Activated T-cell treated with anti-CD3 and anti-CD28 coated beads, Interleukin-2, amount 50 U/mL, for 4 hours (primary cell): ENCODE data around the gene SPCS3. TPM values are rescaled to one million over a fixed set of nuclear protein-coding genes. Genes with fewer than 3 reads are reported as not detected.
"Not testable (repeated sequence)": the region's sequence is repeated elsewhere in the genome, so short reads cannot be mapped to it uniquely, and the experiment has no call there.

ENCODE experiments used
- ATAC-seq, 2 donors: fragments of 200-7000 bp; cut with Tn5 transposase; one replicate each; pipeline ENCODE4 v1.10.0; 2021
- DNase-seq: peaks from one replicate; pipeline ENCODE4 v3.0.0-alpha.2; 2020
- H3K27me3 Mint-ChIP-seq: one replicate; pipeline ENCODE4 v1.8.0; 2021; ENCODE audit warnings: low read depth, mixed read lengths
- H3K36me3 Mint-ChIP-seq: one replicate; pipeline ENCODE4 v1.8.0; 2022; ENCODE audit warnings: mixed read lengths; ENCODE audit not compliant: insufficient read depth
- H3K4me1 Mint-ChIP-seq: one replicate; pipeline ENCODE4 v1.8.0; 2021; ENCODE audit warnings: low read depth, mixed read lengths
- H3K4me3 Mint-ChIP-seq: one replicate; pipeline ENCODE4 v1.8.0; 2021; ENCODE audit warnings: mild to moderate bottlenecking, moderate library complexity, mixed read lengths
- H3K9me3 Mint-ChIP-seq: one replicate; pipeline ENCODE4 v1.8.0; 2021; ENCODE audit warnings: mixed read lengths
- total RNA-seq, 3 donors: library from RNA; stranded (reverse); gene quantifications; one replicate each; pipeline ENCODE4 v1.2.1, GENCODE V29; 2021

SPCS3 gene
- total RNA-seq, 3 donors from 2014 or later = 227 to 236 (median 231) TPM

DNA sequence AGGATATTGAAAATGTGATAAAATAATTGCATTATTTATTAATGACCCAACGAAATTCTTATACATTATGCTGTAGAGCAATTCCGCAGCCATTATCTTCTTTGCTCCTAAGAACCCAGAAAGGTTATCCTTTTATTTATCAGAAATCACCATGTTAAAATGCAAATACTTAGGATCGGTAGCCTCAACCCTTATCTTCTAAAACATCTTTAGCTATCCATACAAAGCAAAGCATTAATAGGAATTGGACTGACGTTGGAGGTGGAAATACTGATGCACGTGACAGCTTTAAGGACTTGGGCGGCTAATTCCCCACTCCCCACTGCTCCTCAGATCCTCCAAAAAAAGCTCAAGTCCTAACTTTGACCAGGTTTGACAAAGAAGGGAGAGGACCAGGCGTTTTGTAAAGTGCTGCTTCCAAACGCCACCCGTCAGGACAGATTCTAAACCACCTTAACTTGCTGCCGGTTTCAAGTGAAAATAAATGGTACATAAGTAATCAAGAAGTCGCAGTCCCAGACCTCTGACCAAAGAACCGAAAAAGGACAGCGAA lies 539 bp upstream of the SPCS3 start:
- no peaks in the 10 kb centered on the region for H3K27me3 Mint-ChIP-seq

DNA sequence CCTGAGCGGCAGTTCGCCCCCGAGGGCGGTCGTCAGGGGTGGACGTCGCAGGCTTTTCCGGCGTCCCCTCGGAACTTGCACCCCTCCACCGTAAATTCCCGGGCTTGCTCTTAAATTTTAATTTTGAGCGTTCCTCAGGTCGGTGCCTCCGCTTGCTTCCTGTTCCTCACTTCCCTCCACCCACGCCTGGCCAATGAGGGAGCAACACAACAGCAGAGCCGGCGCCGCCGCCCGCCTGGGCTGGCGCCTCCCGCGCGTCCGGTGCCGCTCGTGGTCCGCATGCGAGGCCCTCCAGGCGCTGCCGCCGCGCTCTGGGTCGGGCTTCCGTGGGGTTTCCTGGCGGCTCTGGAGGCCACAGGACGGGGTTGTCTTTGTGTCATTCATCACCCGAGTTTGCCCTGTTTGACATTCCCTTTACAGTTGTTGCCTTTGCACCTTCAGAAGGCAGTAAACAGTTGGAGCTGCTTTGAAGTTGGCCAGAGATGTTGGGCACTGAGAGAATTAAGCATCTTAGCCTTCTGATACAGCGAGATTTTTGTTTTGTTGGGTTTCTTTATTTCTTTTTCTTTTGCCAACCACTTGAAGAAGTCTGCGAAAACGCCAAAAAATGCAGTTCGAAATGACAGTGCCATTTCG lies 692 bp downstream of the SPCS3 start:
- Mint-ChIP-seq H3K9me3 (no peaks in the 10 kb centered on the region), H3K4me3 (peak overlapping the region; percentile 99), H3K4me1 (peaks cover 41% of the 10 kb centered on the region), H3K36me3 (peaks cover 3% of the 10 kb centered on the region), H3K27me3 (no peaks in the 10 kb centered on the region)
- DNase-seq = peak; percentile 85
- ATAC-seq = peak; percentile 79 to 82

More for the DNA sequence above, 539 bp upstream of the SPCS3 start:
- H3K4me3 Mint-ChIP-seq = peak overlapping the region; percentile 99
- peaks cover 33% of the 10 kb centered on the region for H3K4me1 Mint-ChIP-seq
- DNase-seq (no peak), ATAC-seq (no peak)
- peaks cover under 1% of the 10 kb centered on the region for H3K36me3 Mint-ChIP-seq
- H3K9me3 Mint-ChIP-seq = no peaks in the 10 kb centered on the region

DNA sequence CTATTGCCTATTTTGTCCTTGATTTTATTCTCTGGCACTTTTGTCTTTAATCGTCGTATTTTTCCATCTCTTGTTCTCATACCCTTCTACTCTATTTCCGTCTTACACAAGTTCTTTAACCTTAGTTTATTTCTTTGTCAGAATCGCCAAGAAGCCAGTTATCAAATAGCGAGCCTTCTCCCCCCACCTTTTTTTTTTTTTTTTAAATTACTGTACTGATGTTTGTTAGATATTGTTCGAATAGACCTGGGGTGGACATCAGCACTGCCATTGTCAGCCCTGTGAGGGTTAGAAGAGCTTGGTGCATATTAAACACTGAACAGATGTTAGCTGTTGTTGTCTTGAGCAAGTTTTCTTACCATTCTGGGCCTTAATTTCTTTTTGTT lies 1.2 kb downstream of the SPCS3 start:
- H3K4me3 Mint-ChIP-seq = peak overlapping the region; percentile 99

DNA sequence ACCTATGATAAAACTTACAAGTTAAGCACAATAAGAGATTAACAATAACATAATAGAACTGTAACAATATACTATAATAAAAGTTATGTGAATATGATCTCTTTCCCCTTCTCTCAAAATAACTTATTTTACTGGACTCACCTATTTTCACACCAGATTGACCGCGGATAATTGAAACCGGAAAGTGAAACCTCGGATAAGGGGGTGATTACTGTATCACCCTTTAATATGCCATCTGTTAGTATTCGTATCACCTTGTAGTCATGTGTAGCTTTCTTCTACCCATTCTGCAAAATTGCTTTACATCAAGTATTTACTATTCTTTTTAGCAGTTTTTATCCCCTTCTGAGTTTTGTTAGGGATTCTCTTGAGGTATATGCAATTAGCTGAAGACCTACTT lies 1.8 kb downstream of the SPCS3 start:
- ATAC-seq = no peak
- DNase-seq = no peak
- Mint-ChIP-seq H3K9me3 (no peaks in the 10 kb centered on the region), H3K4me1 (peaks cover 45% of the 10 kb centered on the region), H3K4me3 (peak overlapping the region; percentile 99), H3K27me3 (no peaks in the 10 kb centered on the region), H3K36me3 (peaks cover 3% of the 10 kb centered on the region)

More for the DNA sequence above, 1.2 kb downstream of the SPCS3 start:
- no peak for DNase-seq
- Mint-ChIP-seq H3K4me1 (peaks cover 41% of the 10 kb centered on the region), H3K9me3 (no peaks in the 10 kb centered on the region), H3K27me3 (no peaks in the 10 kb centered on the region), H3K36me3 (peaks cover 3% of the 10 kb centered on the region)
- no peak for ATAC-seq

DNA sequence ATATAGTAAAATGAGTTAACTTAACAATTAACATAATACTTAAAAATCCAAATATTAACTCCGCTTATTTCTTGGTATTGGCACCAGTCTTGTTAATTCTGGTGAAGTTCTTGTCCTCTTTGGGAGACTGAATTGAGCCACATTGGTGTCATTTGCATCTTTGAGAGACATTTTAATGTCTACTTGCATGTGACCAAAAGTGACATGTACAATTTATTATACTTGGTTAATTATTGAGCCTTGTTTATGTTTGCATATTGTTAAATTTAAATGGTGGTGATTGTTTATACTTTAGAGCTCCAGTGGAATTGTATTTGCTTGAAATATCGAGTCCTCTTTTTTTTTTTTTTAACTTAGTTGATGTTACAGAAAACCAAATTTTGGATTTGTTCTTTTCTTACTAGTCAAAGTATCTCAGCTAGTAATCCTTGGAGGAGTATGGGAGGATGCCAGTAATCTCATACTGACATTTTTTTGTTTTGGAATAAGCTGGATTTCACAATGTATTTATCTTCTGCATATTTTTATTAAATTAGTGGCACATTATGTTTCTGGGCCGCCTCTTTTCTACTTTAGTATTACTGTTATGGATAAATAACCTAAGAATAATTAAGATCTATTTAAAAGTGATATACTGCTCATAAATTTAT lies 3.9 kb downstream of the SPCS3 start:
- DNase-seq (no peak), ATAC-seq (no peak)
- Mint-ChIP-seq H3K4me1 (peaks cover 53% of the 10 kb centered on the region), H3K9me3 (no peaks in the 10 kb centered on the region), H3K36me3 (peaks cover 14% of the 10 kb centered on the region), H3K4me3 (no peak overlapping the region), H3K27me3 (no peaks in the 10 kb centered on the region)

DNA sequence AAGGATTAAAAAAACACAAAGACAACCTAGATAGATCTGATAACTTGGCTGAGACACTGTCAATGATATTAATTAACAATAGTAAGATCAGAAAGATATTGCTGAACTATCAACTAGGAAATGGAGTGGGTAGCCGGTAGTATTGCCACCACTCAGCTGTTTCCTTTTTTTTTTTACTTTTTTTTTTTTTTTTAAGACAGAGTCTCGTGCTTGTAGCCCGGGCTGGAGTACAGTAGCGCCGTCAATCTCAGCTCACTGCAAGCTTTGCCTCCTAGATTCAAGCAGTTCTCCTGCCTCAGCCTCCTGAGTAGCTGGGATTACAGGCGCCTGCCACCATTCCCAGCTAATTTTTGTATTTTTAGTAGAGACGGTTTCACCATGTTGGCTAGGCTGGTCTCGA lies 5.1 kb downstream of the SPCS3 start:
- H3K4me1 Mint-ChIP-seq = peaks cover 47% of the 10 kb centered on the region

DNA sequence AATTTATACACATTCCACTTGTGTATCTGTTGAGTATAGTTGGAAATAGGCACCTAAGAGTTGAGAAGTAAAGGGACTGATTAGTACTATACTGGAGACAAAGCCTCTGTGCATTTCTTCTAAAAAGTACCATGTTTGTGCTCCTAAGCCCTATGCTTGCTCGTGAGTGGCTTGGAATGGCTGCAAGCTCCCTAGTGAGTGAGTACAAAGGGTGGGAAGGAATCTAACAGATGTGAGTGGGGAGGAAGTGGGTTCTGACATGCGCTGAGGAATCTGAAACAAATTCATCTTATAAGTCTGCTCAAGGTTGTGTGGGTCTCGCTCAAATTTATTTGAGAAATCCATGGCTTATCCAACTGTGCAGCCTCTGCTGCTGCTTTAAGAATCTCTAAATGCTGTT lies 13.3 kb downstream of the SPCS3 start:
- DNase-seq = no peak
- H3K4me1 Mint-ChIP-seq = peaks cover 20% of the 10 kb centered on the region
- no peaks in the 10 kb centered on the region for H3K27me3 Mint-ChIP-seq
- H3K4me3 Mint-ChIP-seq = no peak overlapping the region
- no peak for ATAC-seq
- no peaks in the 10 kb centered on the region for H3K9me3 Mint-ChIP-seq
- H3K36me3 Mint-ChIP-seq = peaks cover 20% of the 10 kb centered on the region

More for the DNA sequence above, 5.1 kb downstream of the SPCS3 start:
- H3K9me3 Mint-ChIP-seq, DNase-seq, H3K4me3 Mint-ChIP-seq, H3K27me3 Mint-ChIP-seq, ATAC-seq: not testable (repeated sequence)
- H3K36me3 Mint-ChIP-seq = peaks cover 15% of the 10 kb centered on the region

DNA sequence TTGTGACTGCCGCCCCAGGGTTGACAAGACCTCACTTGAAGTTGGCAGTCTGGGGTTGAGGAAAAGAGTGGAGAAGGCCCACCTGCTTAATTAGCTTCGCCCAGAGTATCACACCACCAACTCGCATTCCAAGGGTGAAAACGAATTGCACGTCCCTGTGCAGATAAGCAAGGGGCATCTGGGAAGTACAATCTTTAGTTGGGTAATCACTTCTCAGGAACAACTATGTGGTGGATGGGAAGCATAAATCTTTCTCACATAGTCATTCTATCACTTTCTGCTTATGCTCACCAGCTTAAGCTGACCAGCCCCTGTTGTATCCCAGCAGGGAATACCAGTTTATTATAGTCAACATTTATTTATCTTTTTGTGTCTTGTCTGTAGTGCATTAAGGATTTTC lies 14.3 kb downstream of the SPCS3 start:
- H3K9me3 Mint-ChIP-seq = no peaks in the 10 kb centered on the region
- H3K4me3 Mint-ChIP-seq = no peak overlapping the region
- peaks cover 18% of the 10 kb centered on the region for H3K36me3 Mint-ChIP-seq
- ATAC-seq = no peak
- no peaks in the 10 kb centered on the region for H3K27me3 Mint-ChIP-seq
- peaks cover 20% of the 10 kb centered on the region for H3K4me1 Mint-ChIP-seq
- DNase-seq = no peak

DNA sequence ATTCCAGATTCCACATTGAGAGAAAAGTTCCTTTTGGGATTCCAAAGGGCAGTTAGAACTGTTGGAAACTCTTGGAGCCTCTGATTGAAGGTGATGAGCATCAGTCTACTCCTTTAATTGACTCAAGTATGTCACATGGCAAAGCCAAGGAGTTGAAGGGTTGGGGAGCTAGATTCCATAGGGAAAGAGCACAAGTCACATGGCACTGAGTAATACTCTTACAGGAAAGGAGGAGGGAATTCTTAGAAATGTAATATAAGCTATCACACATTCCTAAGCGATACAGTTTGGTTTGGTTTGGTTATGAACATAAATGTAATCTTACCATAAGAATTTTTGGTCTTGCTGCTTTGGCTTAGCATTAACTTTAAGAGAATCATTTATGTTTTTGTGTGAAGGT lies 15.7 kb downstream of the SPCS3 start:
- peaks cover 15% of the 10 kb centered on the region for H3K36me3 Mint-ChIP-seq
- ATAC-seq = no peak
- no peak overlapping the region for H3K4me3 Mint-ChIP-seq
- peaks cover 19% of the 10 kb centered on the region for H3K4me1 Mint-ChIP-seq
- H3K27me3 Mint-ChIP-seq = no peaks in the 10 kb centered on the region
- no peak for DNase-seq
- H3K9me3 Mint-ChIP-seq = no peaks in the 10 kb centered on the region

DNA sequence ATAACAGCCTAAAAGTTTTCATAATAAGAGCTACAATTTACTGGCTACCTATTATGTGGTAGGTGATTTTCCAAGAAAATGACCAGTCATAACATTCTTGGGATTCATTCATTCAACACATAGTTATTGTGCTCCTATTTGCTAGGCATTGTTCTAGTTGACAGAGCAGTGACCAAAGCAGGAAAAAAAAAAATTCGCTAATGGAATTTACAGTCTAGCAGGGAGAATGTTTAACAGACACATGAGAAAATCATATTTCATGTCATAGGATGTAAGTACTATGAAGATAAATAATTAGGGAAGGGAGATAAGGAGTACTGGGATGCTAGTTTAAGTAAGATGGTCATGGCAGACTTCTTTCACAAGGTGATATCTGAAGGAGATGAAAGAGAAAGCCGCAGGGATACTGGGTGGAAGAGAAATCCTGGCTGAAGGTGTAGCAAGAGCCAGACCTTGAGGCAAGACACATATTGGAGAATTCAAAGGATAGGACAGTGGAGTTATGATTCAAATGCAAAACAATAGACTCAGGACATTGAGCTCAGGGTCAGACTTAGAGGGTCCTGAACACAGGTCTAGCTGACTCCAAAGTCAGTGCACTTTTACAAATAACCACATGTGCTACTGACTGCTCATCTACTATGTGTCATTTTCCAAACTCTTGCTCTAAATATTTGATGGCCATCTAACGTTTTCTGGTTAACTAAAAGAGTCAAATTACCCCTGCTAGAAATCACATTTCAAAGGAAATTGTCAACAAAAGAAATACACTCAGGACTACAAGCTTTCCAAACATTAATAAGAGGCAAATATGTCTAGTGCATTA lies 20.4 kb downstream of the SPCS3 start:
- Mint-ChIP-seq H3K36me3 (peaks cover 8% of the 10 kb centered on the region), H3K4me3 (no peak overlapping the region), H3K9me3 (peaks cover 10% of the 10 kb centered on the region), H3K27me3 (no peaks in the 10 kb centered on the region), H3K4me1 (peaks cover 4% of the 10 kb centered on the region)
- ATAC-seq (no peak), DNase-seq (no peak)

DNA sequence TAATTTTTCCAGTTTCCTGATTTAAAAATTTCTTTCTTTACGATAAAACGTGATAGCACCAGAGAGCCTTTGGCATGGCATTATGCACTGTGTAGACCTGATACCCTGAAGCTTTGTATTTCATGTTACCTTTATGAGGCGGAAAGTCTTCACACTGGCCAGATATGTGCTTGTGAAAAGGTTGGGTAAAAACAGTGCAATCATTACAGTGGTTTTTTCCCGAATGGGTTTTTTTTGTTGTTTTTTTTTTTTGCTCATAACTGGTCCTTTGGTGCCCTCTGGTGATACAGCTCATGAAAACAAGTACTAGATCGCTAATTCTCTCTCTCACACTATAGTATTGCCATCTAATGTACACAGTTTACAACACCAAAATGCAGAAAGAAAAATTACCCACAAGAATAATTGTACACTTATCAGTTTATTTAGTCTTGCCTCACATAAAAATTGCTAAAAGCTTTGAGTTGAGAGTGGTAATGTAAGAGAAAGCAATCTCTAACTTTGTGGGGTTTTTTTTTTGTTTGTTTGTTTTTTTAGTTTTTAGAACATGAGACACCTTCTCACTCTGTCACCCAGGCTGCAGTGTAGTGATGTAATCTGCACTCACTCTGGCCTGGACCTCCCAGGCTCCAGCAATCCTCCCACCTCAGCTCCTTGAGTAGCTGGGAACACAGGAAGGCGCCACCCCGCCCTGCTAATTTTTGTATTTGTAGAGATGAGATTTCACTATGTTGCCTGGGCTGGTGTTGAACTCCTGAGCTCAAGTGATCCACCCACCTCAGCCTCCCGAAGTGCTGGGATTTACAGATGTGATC lies 21.3 kb downstream of the SPCS3 start:
- Mint-ChIP-seq H3K4me1 (peaks cover 4% of the 10 kb centered on the region), H3K36me3 (peaks cover 4% of the 10 kb centered on the region), H3K27me3 (no peaks in the 10 kb centered on the region), H3K4me3 (no peak overlapping the region), H3K9me3 (peaks cover 12% of the 10 kb centered on the region)
- ATAC-seq (no peak), DNase-seq (no peak)

DNA sequence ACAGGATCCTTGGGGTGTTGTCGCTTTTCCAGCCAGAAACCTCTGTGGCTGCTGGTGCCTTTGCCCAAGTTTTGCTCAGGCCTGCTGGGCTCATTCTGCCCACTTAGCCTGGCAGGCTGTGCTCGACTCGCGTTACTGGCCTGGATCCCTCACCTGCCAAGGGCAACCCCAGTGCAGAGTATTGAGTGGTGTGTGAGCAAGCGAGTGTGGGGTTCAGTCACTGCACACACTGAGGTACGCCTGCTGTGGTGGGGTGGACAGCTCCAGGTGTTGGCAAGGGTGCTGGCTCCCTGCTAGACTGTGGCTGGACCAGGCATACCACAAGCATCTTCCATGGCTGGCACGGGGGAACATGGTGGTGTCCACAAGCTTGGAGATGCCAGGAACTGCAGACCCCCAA lies 22.6 kb downstream of the SPCS3 start:
- peaks cover 12% of the 10 kb centered on the region for H3K9me3 Mint-ChIP-seq
- H3K4me3 Mint-ChIP-seq = no peak overlapping the region
- H3K4me1 Mint-ChIP-seq = peaks cover 4% of the 10 kb centered on the region
- ATAC-seq (no peak), DNase-seq (no peak)
- H3K27me3 Mint-ChIP-seq = no peaks in the 10 kb centered on the region
- H3K36me3 Mint-ChIP-seq = peaks cover 4% of the 10 kb centered on the region

DNA sequence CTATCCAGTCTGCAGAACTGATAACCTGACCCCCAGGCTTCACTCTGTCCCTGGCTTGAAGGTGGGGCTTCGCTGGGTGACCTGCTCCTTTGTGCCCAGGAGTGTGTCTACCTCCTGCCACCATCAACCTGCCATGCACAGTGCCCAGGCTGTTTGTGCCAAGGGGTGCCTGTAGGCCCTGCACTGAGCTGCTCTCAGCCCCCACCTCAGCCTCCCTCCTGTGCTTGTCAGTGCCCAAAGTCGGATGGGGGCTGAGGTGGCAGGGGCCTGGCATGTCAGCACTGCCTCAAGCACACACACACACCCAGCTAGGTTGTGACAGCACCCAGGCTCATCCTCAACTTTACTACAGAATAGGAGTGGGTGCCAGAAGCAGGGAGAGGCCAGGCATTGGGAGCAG lies 23.5 kb downstream of the SPCS3 start:
- peaks cover 4% of the 10 kb centered on the region for H3K36me3 Mint-ChIP-seq
- no peak for ATAC-seq
- peaks cover 12% of the 10 kb centered on the region for H3K9me3 Mint-ChIP-seq
- no peak for DNase-seq
- H3K4me1 Mint-ChIP-seq = peaks cover 4% of the 10 kb centered on the region
- H3K27me3 Mint-ChIP-seq = no peaks in the 10 kb centered on the region
- no peak overlapping the region for H3K4me3 Mint-ChIP-seq

DNA sequence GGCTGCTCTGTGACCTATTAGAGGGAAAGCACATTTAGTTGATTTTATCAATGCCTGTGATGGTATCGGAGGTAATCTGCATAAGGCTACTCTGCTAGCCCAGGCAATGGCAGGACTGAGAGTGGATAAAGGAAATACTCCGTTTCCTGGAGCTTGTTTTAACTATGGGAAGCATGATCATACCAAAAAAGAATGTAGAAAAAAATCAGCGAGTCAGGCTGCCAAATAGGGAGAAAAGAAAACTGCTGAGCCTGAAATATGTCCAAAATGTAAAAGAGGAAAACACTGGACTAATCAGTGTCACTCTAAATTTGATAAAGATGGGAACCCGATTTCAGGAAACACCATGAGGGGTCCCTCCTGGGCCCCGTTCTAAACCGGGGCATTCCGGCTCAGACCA lies 25.6 kb downstream of the SPCS3 start:
- H3K9me3 Mint-ChIP-seq = peaks cover 12% of the 10 kb centered on the region

More for the DNA sequence above, 25.6 kb downstream of the SPCS3 start:
- peaks cover 13% of the 10 kb centered on the region for H3K36me3 Mint-ChIP-seq
- not testable (repeated sequence) for H3K4me3 Mint-ChIP-seq, ATAC-seq, H3K4me1 Mint-ChIP-seq, H3K27me3 Mint-ChIP-seq, DNase-seq
